Superior temporal gyrus (tissue), 1 donor: ENCODE measurements around the gene PGBD5.

ENCODE experiments used
- DNase-seq: peaks from one replicate; pipeline ENCODE4 v3.0.0-alpha.2; 2016; ENCODE audit errors: extremely low spot score

Gene PGBD5

DNA sequence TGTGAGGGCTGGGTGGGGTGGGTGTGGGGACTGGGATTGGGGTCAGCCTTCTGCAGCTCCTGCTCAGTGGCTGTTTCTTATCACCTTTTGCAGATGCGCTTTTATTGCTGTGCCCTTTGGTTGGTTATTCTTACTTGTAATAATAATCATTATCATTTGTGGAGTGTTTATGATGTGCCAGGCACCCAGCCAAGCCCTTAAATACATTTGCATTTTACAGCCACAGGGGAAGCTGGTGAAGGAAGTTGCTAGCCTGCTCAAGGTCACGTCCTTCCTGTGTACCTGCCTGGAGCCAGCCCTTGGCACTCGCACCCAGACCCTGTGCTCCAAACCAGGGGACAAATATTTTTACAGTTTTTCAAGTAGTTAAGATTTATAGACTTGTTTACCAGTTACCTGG is 144.0 kb downstream of the PGBD5 start:
- no peak for DNase-seq

GRCh38 chr1:230281556-230281955 is 144.6 kb downstream of the PGBD5 start:
- DNase-seq: no peak

DNA sequence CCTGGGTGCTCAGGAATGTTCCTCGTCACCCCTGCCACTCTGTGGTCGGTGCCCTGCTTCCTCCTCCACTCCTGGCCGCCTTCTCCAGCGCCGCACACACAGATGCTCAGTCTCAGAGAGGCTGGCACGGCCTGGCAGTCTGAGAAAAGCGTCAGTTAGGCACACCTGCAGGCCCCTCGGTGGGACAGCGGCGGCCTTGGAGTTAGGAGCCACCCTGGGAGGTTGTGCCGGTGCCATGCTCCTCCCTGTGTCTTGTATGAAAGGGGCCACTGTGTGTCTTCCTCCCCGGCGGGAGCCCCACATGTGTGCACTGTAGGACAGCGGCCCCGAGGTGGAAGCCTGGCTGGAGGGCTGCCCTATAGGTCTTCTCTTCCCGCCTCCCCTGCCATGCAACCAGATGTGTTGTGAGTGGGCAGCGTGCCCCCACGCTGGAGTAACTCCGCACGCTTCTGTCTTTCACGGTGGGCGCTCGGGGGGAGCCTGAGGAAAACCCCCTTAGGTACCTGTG is 145.2 kb downstream of the PGBD5 start:
- DNase-seq: no peak

DNA sequence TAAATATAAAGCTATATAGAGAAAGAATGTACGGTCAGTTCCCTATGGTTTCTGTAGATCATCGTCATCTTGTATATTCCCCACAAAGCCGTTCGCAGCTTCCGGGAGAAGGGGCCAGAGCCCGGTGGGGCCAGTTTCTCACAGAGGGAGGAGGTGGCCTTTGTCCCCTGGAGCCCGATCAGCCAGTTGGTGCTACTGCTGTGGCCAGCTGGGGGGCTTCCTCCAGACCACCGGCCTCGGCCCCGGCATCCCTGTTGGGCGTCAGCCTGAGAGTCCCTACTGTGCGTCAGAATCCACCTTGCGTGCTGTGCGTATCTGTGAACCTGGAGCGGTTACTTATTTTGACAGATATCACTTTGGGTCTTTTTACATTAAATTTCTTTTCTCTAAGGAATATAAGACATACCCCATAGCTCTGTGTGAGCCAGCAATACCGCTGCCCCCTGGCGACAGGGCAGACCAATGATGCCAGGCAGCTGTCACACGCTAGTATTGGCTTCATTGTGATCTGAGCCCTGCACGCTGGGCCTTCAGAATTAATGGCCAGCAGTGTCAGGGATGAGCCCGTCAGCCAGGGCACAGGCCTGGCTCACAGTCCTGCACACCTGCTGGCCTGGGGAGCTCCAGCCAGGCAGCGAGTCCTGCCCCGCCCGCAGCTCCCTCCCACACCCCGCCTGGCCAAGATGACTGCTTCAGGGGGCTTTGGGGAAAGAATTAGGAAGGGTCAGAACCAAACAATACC is 145.9 kb downstream of the PGBD5 start:
- DNase-seq: no peak

- no peak for DNase-seq
Observed at GRCh38 chr1:230279583-230279945, 146.6 kb downstream of the PGBD5 start.

GRCh38 chr1:230278871-230279582 is 147.1 kb downstream of the PGBD5 start:
- DNase-seq: no peak

DNA sequence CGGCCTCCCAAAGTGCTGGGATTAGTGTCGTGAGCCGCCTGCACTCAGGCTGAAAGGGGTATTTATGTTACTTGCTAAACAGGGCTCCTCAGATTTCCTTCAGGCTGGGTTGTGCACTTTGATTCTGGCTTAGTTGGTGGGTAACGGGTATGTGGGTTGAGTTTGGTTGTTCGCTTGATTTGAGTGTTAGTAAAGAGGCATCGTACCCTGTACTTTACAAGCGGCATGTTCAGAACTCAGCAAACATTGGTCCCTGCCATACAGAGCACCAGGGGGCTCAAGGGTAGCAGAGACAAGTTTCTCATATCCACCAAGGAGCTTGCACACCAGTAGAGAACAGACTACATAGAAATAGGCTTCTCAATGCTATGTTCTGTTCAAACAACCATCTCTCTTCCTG is 147.8 kb downstream of the PGBD5 start:
- DNase-seq: no peak

DNA sequence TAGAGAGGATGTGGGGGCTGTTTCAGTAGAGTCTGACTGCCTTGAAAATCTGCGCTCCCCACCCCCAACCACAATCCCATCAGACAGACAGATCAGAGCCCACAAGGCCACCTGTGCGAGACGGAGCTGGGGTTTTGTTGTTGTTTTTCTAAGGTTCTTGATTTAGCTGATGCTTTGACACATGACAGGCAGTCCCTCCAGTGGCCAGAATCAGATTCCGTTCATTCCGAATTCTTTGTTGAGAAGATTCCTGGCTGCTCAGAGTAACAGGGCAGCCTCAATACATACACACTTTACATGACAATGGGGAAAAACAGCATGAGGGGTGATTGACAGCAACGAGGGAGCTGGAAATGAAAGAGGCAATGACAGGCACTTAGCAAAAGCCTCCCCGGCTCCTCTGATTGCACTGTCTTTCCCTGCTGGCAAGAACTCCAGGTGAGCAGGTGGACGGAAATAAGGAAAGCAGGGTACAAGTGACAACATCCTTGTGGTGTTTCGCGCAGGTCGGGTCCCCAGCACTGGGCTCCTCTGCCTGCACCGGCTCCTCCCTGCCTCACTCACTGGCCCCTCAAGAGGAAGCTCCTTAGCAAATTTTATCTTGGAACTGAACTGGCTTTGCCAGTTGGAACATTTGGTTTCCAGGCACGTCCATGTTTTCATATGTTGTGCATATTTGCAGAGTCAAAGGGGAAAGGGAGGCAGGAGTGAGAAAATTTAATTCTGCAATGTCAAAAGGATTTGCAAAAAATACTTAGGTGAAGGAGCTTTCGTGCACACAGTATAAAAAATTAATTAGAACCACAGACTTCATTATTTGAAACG is 148.7 kb downstream of the PGBD5 start:
- no peak for DNase-seq

GRCh38 chr1:230276401-230276800 is 149.7 kb downstream of the PGBD5 start:
- DNase-seq: no peak

DNA sequence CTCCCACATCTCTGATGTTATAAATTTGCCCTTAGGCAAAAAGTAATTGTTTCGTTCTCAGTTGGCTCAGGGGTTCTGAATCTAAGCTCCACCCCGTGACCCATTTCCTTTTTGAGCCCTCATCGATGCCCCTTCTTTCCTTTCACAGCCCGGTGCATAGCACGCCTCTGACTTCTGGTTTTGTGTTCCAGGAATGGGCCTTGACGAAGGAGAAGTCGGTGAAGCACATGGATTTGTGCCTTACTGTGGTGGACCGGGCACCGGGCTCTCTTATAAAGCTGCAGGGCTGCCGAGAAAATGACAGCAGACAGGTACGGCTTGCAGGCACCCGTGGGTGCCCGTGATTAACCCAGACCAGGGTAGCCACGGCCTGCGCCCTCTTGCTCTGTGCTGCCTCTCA is 151.9 kb downstream of the PGBD5 start:
- no peak for DNase-seq

DNA sequence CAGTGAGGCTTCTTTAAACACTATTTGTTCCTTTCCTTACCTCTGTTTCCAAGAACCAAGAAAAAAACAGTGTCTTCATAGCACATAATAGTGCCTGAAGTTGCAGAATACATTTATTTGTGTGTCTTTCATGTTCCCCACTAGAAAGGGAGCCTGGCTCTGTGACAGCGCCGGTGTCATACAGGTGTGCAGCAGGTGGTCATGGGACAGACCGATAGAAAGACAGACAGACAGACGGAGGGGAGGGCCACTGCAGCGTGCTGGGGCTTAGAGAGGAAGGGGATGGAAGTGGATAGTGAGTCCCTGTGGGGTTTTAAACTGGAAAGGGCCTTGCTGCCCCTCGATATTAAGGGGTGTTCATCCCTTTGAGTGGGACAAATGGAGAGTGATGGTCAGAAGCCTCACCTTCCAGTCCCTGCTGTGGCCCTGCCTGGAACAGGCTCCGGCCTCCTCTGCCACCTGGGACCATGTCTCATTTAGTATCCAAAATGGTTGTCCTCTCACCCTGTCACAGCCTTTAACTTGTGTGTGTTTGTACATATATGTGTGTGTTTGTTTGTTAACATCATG is 152.9 kb downstream of the PGBD5 start:
- no peak for DNase-seq

DNA sequence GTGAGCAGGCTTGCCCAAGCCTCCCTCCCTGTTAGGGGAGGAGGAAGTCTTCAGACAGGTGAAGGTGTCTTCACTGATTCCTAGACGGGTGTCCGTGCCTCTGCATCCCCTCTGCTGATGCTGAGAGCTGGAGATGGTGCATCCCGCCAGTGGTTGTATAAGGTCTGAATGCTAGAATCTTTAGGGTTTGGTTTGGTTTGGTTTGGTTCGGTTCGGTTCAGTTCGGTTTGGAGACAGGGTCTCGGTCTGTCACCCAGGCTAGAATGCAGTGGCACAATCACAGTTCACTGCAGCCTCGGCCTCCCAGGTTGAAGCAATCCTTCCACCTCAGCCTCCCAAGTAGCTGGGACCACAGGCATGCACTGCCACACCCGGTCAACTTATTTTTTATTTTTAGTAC is 153.6 kb downstream of the PGBD5 start:
- DNase-seq: no peak

DNA sequence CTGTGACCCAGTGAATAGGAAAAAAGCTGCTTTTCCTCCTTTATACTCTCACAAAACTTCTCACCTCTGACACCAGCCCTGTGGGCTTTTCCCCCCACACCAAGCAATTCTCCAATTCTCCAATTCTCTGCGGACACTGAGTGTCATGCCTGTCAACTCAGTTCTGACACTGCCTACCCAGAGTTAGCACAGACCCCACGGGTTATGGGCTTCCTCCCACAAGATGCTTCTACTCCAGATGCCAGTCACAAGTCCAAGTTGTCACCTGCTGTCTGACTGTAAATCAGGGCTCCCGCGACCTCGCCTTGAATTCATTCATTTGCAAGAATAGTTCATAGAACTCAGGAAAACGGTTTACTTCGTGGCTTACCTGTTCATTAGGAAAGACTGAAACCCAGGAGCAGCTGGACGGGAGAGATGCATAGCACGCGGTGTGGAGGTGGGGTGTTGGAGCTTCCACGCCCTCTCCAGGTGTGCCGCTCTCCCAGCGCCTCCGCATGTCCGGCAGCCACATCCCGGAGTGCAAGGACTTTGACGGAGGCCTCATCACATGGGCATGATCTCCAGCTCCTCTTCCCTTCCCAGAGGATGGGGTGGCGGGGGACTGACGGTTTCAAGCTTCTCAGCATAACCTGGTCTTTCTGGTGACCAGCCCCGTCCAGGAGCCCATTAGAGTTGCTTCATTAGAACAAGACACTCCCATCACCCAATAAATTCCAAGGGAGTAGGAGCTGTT is 154.7 kb downstream of the PGBD5 start:
- no peak for DNase-seq

- DNase-seq: peak; percentile 24
Observed at GRCh38 chr1:230270559-230271281, 155.4 kb downstream of the PGBD5 start.

DNA sequence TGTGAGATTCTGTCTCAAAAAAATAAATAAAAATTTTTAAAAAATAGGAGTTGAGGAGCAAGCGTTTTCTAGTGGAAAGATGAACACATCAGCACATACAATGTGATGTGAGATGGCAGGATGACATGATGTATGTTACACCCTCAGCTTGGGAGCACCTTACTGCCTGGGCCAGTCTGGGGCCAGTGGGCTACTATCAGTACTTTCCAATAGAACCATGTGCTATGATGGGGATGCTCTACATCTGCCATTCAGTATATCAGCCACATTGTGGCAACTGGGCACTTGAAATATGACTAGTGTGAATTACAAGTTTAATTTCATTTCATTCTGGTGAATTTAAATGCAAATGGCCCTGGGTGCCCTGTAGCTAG is 156.0 kb downstream of the PGBD5 start:
- DNase-seq: no peak

- peak; percentile 78 for DNase-seq
Observed at GRCh38 chr1:230268371-230269170, 157.6 kb downstream of the PGBD5 start.

- no peak for DNase-seq
Observed at GRCh38 chr1:230267338-230268065, 158.6 kb downstream of the PGBD5 start.

DNA sequence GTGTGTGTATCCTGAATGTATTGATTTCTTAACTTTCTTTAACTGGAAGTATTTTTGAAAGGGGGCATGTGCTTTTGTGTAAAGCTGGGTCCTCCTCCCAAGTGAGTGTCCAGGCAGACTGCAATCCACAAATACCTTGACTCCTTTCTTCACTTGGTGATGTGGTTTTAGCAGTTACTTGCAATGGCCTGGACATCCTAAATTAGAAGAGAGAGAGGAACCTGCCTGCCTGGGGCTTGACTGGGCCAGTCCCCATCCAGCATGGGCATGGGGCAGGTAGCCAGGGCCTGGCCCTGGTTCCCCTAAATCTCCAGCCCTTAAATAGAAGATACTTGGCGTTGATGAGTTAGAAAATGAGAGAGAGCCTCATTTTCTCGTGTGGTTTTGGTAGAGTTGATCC is 159.7 kb downstream of the PGBD5 start:
- DNase-seq: no peak
